GM19239 (cell line): ENCODE data around the gene BAHCC1.

Experiments
- DNase-seq: peaks from one replicate; pipeline ENCODE4 v3.0.0; 2011; ENCODE audit warnings: low spot score; ENCODE audit not compliant: insufficient read length
- FAIRE-seq: peaks from 2 replicates; lab custom pipeline; 2011; peaks lifted over from hg19 to GRCh38; lab: Jason Lieb, UNC

Gene BAHCC1

DNA sequence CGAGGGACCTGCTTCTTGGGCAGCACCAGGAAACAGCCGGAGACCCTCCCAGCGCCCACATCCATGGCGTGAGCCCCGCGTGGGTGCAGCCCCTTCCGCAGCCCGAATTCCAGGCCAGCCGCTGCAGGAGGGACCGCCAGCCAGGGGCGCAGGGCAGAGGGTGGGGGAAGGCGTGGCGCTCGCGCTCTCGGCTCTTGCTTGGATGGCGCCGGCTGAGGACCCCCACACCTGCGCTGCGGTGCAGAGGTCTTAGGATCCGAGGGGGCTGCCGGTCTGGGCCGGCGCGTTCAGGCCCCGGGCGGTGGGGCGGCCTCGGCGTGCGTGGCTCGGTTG, 88.6 kb downstream of the BAHCC1 start:
- DNase-seq (no peak), FAIRE-seq (no peak)

DNA sequence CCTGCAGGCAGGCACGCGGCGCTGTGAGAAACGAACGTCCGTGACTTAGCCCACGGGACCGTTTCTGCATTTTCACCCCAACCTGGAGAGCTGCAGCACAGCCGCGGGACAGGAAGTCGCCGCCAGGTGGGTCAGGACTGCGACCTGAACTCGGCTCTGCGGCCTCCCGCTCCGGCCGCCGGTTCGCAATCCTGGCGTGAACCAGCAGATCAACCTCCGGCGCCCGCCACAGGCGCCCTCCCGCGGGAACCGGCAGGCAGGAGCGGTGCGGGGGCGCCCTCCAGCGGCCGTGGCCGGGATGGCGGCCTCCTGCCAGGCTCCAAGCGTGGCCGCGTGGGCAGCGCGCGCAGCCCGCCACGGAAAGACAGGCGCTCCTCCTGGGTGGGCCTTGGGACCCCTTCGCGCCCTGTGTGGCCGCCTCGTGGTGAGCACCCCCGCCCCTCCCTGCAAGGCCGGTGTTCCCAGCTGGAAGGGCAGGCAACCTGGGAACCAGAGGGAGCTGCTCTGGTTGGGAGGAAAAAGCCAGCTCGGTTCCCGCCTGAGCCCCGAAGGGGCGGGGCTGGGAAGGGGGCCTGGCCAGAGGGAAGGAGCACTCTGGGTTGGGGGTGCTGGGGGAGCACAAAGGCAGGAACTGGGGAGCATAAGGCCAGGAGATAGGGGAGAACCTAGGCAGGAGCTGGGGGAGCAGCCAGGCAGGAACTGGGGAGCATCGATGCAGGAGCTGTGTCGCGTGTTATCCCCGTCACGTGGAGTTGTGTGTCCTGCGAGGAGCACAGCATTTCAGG, 89.1 kb downstream of the BAHCC1 start:
- peak; percentile 94 for DNase-seq
- peak; percentile 82 for FAIRE-seq

- no peak for DNase-seq
- FAIRE-seq: no peak
These were observed 91.0 kb downstream of the BAHCC1 start for GRCh38 chr17:81486199-81486810.

GRCh38 chr17:81487089-81487486, 91.8 kb downstream of the BAHCC1 start:
- DNase-seq: no peak
- no peak for FAIRE-seq

DNA sequence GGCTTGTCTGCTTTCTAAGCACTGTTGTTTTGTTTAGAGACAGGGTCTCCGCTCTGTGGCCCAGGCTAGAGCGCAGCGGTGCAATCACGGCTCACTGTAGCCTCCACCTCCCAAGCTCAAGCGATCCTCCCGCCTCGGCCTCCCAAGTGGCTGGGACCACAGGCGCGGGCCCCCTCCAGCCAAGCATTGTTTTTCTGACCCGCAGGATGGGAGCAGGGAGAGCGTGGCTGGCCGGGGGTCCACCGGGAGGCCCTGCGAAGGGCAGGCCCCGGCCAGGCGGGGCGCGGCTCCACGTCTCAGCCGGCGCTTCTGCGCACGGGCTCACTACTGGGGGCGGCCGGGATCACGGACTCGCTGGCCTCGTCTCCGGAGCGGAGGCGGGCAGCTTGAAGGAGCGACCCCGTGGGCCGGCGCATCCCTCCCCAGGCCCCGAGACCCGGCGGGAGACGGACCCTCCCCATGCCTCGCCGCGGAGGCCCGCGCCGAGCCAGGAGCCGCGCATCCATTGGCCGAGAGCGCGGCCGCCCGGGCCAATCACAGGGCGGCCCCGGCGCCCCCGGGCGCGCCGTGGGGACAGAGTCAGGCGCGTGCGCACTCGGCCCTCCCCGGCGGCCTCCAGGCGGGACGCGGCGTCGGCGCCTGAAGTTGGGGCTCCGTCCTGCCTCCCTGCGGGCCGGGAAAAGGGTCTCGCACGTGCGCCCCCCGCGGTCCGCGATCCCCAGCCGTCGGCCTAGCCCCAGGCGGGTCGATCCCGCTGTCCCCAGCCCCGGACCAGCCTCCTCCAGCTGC, 92.4 kb downstream of the BAHCC1 start:
- FAIRE-seq (peak; percentile 45), DNase-seq (peak; percentile 96)

DNA sequence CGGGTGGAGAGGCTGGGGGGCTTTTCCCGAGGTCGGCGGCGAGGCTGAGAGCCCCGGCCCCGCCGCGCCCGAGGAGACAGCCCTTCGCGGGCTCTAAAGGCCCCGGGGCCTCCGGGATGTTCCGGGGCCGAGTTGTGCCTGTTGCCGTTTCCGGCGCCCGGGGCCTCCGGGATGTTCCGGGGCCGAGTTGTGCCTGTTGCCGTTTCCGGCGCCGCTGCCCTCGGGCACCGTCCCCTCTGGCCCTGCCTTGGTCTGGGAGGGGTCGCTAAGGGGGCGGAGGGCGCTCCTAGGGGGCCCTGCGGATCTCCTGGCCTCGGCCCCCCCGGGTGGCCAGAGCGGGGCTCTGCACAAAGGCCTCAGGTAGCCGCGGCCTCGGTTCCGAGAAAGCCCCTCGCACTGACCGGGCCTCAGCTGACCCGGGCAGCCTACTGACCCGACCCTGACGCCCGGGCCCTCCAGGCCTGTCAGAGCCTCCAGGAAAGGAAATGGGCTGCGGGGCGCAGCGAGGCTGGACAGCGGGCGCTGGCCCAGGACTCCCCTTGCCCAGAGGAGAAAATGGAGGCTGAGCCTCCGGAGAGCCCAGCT, 93.1 kb downstream of the BAHCC1 start:
- no peak for DNase-seq
- FAIRE-seq: no peak

GRCh38 chr17:81489012-81489997, 94.0 kb downstream of the BAHCC1 start:
- no peak for FAIRE-seq
- DNase-seq: no peak

GRCh38 chr17:81489998-81490992, 95.0 kb downstream of the BAHCC1 start:
- no peak for DNase-seq
- no peak for FAIRE-seq

DNA sequence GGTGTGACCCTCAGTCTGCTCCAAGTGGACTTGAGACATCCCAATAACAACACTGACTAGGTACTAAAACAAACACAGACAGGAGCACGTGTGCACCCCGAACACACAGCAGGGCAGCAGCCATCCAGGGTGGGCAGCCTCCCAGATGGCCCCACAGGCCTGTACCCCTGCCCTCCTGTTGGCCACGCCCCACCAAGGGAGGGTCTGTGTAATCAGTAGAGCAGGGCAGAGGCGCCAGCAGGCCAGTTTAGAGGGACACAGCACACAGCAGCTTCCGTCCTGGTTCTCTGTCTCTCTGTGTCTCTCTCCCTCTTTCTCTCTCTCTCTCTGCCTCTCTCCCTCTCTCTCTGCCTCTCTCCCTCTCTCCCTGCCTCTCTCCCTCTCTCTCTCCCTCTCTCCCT, 95.9 kb downstream of the BAHCC1 start:
- DNase-seq (no peak), FAIRE-seq (no peak)

DNA sequence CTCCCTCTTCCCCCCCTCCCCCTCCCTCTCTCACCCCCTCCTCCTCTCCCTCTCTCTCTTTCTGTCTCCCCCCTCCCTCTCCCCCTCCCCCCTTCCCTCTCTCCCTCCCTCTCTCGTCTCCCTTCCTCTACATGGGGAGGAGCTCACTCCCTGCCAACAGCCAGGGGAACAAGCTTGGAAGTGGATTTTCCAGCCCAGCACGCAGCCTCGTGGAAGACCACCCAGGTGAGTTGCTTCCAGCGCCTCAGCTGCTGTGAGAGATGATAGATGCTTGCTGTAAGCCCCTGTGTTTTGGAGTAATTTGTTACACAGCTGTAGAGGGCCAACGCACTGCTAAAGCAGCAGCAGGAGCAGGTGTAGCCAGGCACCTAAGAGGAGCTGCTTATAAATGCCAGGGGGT, 96.5 kb downstream of the BAHCC1 start:
- FAIRE-seq: no peak

DNA sequence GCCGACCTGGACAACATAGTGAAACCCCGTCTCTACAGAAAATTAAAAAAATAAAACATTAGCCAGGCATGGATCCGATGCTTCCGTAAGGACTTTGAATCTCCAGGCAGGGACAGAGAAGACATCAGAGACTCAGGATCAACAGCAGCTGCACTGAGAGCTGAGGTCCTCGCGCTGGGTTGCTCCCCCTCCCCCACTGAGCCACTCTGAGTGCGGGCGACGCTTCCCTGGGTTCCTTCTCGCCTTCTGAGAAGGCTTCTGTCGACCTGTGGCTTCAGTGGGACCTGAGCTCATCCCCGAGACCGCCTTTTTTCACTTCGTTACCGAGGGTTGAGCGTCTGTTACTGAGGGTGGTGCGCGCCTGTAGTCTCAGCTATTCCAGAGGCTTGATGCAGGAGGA, 96.9 kb downstream of the BAHCC1 start:
- no peak for FAIRE-seq
- no peak for DNase-seq

More for the DNA sequence above, 96.5 kb downstream of the BAHCC1 start:
- DNase-seq: no peak

DNA sequence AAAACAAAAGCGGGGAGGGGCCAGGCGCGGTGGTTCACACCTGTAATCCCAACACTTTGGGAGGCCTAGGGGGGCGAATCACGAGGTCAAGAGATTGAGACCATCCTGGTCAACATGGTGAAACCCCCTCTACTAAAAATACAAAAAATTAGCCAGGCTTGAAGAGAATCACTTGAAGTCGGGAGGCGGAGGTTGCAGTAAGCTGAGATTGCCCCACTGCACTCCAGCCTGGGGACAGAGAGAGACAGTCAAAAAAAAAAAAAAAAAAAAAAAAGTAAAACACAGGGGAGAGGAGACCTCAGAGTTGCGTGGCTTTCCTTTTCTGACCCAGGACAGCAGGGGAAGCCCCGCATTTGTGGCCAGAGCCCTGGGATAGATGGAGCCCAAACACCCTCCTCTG, 97.4 kb downstream of the BAHCC1 start:
- FAIRE-seq (no peak), DNase-seq (no peak)

- no peak for FAIRE-seq
- DNase-seq: no peak
These were observed 98.2 kb downstream of the BAHCC1 start for GRCh38 chr17:81493198-81494038.

DNA sequence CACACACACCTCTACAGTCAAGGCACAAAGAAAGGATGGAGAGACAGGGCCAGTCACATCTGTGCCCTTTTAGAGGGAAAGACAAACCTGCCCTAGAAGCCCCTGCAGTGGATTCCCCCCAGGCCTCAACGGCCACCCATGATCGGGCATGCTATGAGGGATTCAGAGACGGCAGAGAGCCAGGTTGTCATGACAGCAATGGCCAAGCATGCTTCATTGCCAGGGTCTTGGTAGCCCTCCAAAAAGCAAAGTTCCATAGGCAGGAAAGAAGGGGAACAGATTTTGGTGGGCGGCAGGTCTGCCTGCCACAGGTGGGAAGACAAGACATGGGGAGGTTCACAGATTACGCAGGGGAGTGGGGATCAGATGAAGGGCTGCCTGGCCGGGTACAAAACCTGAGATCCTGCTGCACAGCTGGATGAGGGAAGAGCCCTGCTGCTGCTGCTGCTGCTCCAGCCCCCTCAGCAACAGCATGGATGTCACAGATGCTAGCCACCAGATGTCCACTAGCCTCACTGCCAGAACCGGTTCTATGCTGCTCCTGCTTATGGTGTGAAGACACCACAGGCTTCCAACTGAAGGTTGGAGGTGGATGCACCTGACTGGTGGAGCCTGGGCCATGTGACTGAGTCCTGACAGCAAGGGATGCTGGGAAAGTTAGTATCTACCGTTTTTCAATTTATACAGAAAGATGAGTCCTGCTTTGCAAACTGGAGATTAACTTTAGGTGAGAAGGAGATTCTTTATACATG, 99.5 kb downstream of the BAHCC1 start:
- FAIRE-seq: no peak
- no peak for DNase-seq

DNA sequence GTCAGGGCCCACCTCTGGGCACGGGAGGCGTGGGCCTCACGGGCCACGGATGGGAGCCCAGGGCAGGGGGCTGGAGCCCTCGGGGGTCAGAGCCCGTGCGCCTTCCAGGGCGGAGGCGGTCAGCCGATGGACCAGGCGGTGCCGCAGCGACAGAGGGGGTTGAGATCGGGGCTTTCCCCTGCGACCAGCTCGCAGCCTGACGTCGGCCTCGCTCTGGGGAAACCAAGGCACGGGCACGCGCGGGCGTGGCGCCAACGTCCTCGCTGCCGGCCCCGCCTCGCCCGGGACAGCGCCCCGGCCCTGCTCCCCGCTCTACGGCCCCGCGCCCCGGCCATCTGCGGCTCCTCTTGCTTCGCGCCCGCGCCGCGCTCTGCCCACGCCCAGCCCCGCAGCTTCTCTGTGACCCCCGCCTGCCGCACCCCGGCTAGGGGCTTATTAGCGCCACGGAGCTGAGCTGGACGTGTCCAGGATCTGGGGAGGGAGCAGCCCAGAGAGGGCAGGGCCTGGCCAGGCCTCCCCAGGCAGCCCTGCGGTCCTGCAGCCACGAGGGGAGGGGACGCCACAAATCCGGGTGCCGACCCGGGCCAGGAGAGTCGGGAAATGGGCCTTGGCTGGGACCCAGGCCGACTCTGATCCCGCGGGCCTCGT, 103.8 kb downstream of the BAHCC1 start:
- no peak for FAIRE-seq

DNA sequence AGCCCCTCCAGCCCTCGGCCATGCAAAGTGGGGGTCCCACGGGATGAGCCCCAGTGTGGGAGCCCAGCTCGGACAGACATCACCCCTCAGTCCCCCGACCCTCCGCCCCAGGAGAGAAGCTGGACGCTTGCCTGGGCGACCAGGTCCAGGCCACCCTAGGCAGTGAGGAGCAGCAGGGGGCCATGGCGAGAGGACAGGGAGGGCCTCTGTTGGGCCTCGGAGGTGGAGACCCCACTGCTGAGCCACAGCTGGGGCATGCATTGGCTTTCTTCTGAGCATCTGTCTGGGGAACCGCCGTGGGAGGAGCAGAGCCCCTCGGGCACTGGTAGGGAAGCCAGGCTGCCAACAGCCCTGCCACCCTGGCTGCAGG, 104.3 kb downstream of the BAHCC1 start:
- DNase-seq: no peak
- FAIRE-seq: no peak

More for the DNA sequence above, 103.8 kb downstream of the BAHCC1 start:
- DNase-seq: no peak

DNA sequence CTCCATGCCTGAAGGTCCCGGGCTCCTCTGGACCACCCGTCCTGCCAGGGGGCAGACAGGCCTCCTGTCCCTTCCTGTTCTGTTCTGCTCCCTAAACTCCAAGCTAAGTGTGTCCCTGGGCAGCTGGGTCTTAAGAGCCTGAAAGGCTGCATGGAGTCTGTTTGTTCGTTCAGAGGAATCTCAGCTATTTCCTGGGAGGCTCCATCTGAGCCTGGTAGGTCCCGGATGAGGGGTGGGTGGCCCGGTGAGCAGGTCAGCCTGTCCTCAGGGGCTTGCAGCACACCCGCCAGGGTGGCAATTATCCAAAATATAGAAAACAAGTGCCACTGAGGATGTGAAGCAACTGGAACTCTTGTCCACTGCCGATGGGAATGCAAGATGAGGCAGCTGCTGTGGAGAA, 104.8 kb downstream of the BAHCC1 start:
- DNase-seq: no peak
- FAIRE-seq: no peak
